OCI-M2 (cell line): ENCODE data around the gene MIOX.

Experiments used
- DNase-seq: peaks from one replicate; lab custom pipeline; 2025; ENCODE audit not compliant: unreplicated experiment; lab: John Stamatoyannopoulos, UW

Gene MIOX

GRCh38 chr22:50454556-50455075 is 32.0 kb upstream of the MIOX start:
- no peak for DNase-seq

GRCh38 chr22:50455201-50455600 is 31.5 kb upstream of the MIOX start:
- DNase-seq = no peak

- no peak for DNase-seq
Measured at GRCh38 chr22:50456026-50456425, 30.6 kb upstream of the MIOX start.

GRCh38 chr22:50456466-50457234 is 30.0 kb upstream of the MIOX start:
- DNase-seq = no peak

GRCh38 chr22:50459016-50459415 is 27.6 kb upstream of the MIOX start:
- no peak for DNase-seq

- no peak for DNase-seq
Measured at GRCh38 chr22:50459496-50460140, 27.0 kb upstream of the MIOX start.

- no peak for DNase-seq
Measured at GRCh38 chr22:50460938-50461337, 25.7 kb upstream of the MIOX start.

- no peak for DNase-seq
Measured at GRCh38 chr22:50461536-50461935, 25.1 kb upstream of the MIOX start.

GRCh38 chr22:50461979-50462540 is 24.6 kb upstream of the MIOX start:
- DNase-seq = no peak

GRCh38 chr22:50463188-50463900 is 23.3 kb upstream of the MIOX start:
- no peak for DNase-seq

GRCh38 chr22:50464451-50464850 is 22.2 kb upstream of the MIOX start:
- no peak for DNase-seq

GRCh38 chr22:50465066-50465930 is 21.4 kb upstream of the MIOX start:
- DNase-seq = no peak

GRCh38 chr22:50467341-50467740 is 19.3 kb upstream of the MIOX start:
- DNase-seq = no peak

GRCh38 chr22:50467773-50468440 is 18.8 kb upstream of the MIOX start:
- DNase-seq = no peak

GRCh38 chr22:50468626-50469025 is 18.0 kb upstream of the MIOX start:
- DNase-seq = no peak

GRCh38 chr22:50469377-50470305 is 17.0 kb upstream of the MIOX start:
- DNase-seq = no peak

- no peak for DNase-seq
Measured at GRCh38 chr22:50470491-50470890, 16.2 kb upstream of the MIOX start.

- no peak for DNase-seq
Measured at GRCh38 chr22:50471197-50471847, 15.3 kb upstream of the MIOX start.
